Activated CD8-positive, alpha-beta T cell treated with anti-CD3 and anti-CD28 coated beads for 36 hours (primary cell): ENCODE results near the gene HSPB1. TPM values are rescaled to one million over a fixed set of nuclear protein-coding genes. Genes with fewer than 3 reads are reported as not detected.
"Not testable (repeated sequence)": the region's sequence is repeated elsewhere in the genome, so short reads cannot be mapped to it uniquely, and the experiment has no call there.

ENCODE experiments used
- ATAC-seq: fragments of 200-7000 bp; cut with Tn5 transposase; one replicate; pipeline ENCODE4 v1.10.0; 2021; ENCODE audit warnings: mild to moderate bottlenecking, moderate library complexity
- CTCF ChIA-PET: fragments of 350-600 bp; sonication (Branson Sonifier 250); formaldehyde crosslinking; loops from one replicate; lab custom pipeline; 2021; ENCODE audit warnings: antibody characterized with exemption; lab: Charles Lee
- POLR2A ChIA-PET: fragments of 350-600 bp; sonication (Branson Sonifier 250); formaldehyde crosslinking; loops from one replicate; lab custom pipeline; 2021; ENCODE audit warnings: antibody characterized with exemption; lab: Charles Lee
- DNase-seq: peaks from one replicate; pipeline ENCODE4 v3.0.0-alpha.2; 2020
- H3K27ac Mint-ChIP-seq: one replicate; pipeline ENCODE4 v1.8.0; 2021; ENCODE audit warnings: mild to moderate bottlenecking, mixed read lengths
- H3K27me3 Mint-ChIP-seq: one replicate; pipeline ENCODE4 v1.8.0; 2021; ENCODE audit warnings: mixed read lengths
- H3K36me3 Mint-ChIP-seq: one replicate; pipeline ENCODE4 v1.8.0; 2021; ENCODE audit warnings: low read depth, mixed read lengths
- H3K4me1 Mint-ChIP-seq: one replicate; pipeline ENCODE4 v1.8.0; 2021; ENCODE audit warnings: low read depth, mixed read lengths
- H3K4me3 Mint-ChIP-seq: one replicate; pipeline ENCODE4 v1.8.0; 2021; ENCODE audit warnings: mild to moderate bottlenecking, moderate library complexity, mixed read lengths
- H3K9me3 Mint-ChIP-seq: one replicate; pipeline ENCODE4 v1.8.0; 2021; ENCODE audit warnings: mixed read lengths
- CTCF ChIP-seq: fragments of 200-600 bp; IDR thresholded peaks from one replicate; pipeline ENCODE4 v1.8.0; 2022; ENCODE audit warnings: antibody characterized with exemption, mild to moderate bottlenecking
- intact Hi-C: fragments of 100-400 bp; cut with micrococcal nuclease; formaldehyde crosslinking; loops from one replicate; pipeline ENCODE4 v1.10.0; 2022
- total RNA-seq, 2 experiments: library from RNA; stranded (reverse); gene quantifications; one replicate each; pipeline ENCODE4 v1.2.3, GENCODE V29; 2021

The HSPB1 gene
- total RNA-seq, 2 experiments from 2014 or later: 104 to 109 TPM

- ATAC-seq (no peak), DNase-seq (no peak)
- no peak for TF ChIP-seq CTCF
- Mint-ChIP-seq H3K4me3 (no peak overlapping the region), H3K4me1 (peaks cover 44% of the 10 kb centered on the region), H3K27ac (no peak overlapping the region), H3K36me3 (peaks cover 40% of the 10 kb centered on the region), H3K27me3 (no peaks in the 10 kb centered on the region), H3K9me3 (no peaks in the 10 kb centered on the region)
- ChIA-PET POLR2A (interaction anchor here (0.7 to 1.4 kb wide), 5 partner anchors 9 to 154 kb away, joined by 3 to 8 read pairs (median 4); no protein-coding TSS in a partner anchor), CTCF (interaction anchor here (0.8 to 1.9 kb wide), 3 partner anchors 21 to 27 kb away, joined by 3 to 5 read pairs (median 4); no protein-coding TSS in a partner anchor)
- intact Hi-C loops: no loop called here
Observed at GRCh38 chr7:76334320-76334967, 32.0 kb downstream of the HSPB1 start.

- H3K27ac Mint-ChIP-seq, ATAC-seq, H3K27me3 Mint-ChIP-seq, DNase-seq, H3K4me3 Mint-ChIP-seq, H3K9me3 Mint-ChIP-seq, intact Hi-C loops: not testable (repeated sequence)
- H3K36me3 Mint-ChIP-seq: peaks cover 42% of the 10 kb centered on the region
- H3K4me1 Mint-ChIP-seq: peaks cover 48% of the 10 kb centered on the region
- ChIA-PET POLR2A (interaction anchor here (0.7 to 1.1 kb wide), 4 partner anchors 10 to 155 kb away, joined by 3 to 5 read pairs (median 3); no protein-coding TSS in a partner anchor), CTCF (interaction anchor here (0.7 to 1.9 kb wide), 3 partner anchors 14 to 25 kb away, joined by 3 to 5 read pairs (median 4); no protein-coding TSS in a partner anchor)
Observed at GRCh38 chr7:76335417-76335816, 32.9 kb downstream of the HSPB1 start.

GRCh38 chr7:76336094-76336493, 33.6 kb downstream of the HSPB1 start:
- TF ChIP-seq CTCF: no peak
- Mint-ChIP-seq H3K4me3 (no peak overlapping the region), H3K27ac (peak overlapping the region; percentile 55), H3K9me3 (no peaks in the 10 kb centered on the region), H3K27me3 (no peaks in the 10 kb centered on the region), H3K4me1 (peaks cover 52% of the 10 kb centered on the region), H3K36me3 (peaks cover 45% of the 10 kb centered on the region)
- no peak for ATAC-seq
- ChIA-PET POLR2A (interaction anchor here (1.1 kb wide), 1 partner anchor 22 kb away, joined by 5 read pairs; no protein-coding TSS in a partner anchor), CTCF (no interaction called here)
- no peak for DNase-seq
- intact Hi-C loops: no loop called here

- no peak for ATAC-seq
- ChIA-PET POLR2A (interaction anchor here (0.6 kb wide), 1 partner anchor 83 kb away, joined by 3 read pairs; no protein-coding TSS in a partner anchor), CTCF (interaction anchor here (1.0 kb wide), 1 partner anchor 10 kb away, joined by 3 read pairs; no protein-coding TSS in a partner anchor)
- peaks cover 49% of the 10 kb centered on the region for H3K36me3 Mint-ChIP-seq
- no peaks in the 10 kb centered on the region for H3K27me3 Mint-ChIP-seq
- no peak overlapping the region for H3K27ac Mint-ChIP-seq
- DNase-seq: no peak
- TF ChIP-seq CTCF: no peak
- intact Hi-C loops: no loop called here
- no peaks in the 10 kb centered on the region for H3K9me3 Mint-ChIP-seq
- no peak overlapping the region for H3K4me3 Mint-ChIP-seq
- peaks cover 56% of the 10 kb centered on the region for H3K4me1 Mint-ChIP-seq
Observed at GRCh38 chr7:76337147-76337546, 34.7 kb downstream of the HSPB1 start.

GRCh38 chr7:76338298-76339084, 36.0 kb downstream of the HSPB1 start:
- ATAC-seq (no peak), DNase-seq (no peak)
- Mint-ChIP-seq H3K27me3 (no peaks in the 10 kb centered on the region), H3K9me3 (no peaks in the 10 kb centered on the region), H3K36me3 (peaks cover 52% of the 10 kb centered on the region), H3K27ac (no peak overlapping the region), H3K4me1 (peaks cover 61% of the 10 kb centered on the region), H3K4me3 (no peak overlapping the region)
- ChIA-PET CTCF (interaction anchor here (1.0 kb wide), 1 partner anchor 12 kb away, joined by 3 read pairs; no protein-coding TSS in a partner anchor), POLR2A (interaction anchor here (0.7 to 0.9 kb wide), 2 partner anchors 20 to 57 kb away, joined by 3 to 4 read pairs; no protein-coding TSS in a partner anchor)
- intact Hi-C loops: no loop called here
- no peak for TF ChIP-seq CTCF
